OCI-LY3 (cell line): ENCODE results near the gene ARL1.

Source experiments
- EZH2phosphoT487 ChIP-seq: fragments of 200-600 bp; shearing (Covaris generic); IDR thresholded peaks from 2 replicates; pipeline ENCODE4 v1.6.1; 2018; ENCODE audit warnings: antibody characterized with exemption, mixed run types, low read depth
- TF ChIP-seq, protein P1 (sequence below): fragments of 200-600, 300-600 bp; sonication (generic); IDR thresholded peaks from 2 replicates; pipeline ENCODE4 v1.5.1; 2014; ENCODE audit warnings: antibody characterized with exemption, low read length, low read depth

DNA sequence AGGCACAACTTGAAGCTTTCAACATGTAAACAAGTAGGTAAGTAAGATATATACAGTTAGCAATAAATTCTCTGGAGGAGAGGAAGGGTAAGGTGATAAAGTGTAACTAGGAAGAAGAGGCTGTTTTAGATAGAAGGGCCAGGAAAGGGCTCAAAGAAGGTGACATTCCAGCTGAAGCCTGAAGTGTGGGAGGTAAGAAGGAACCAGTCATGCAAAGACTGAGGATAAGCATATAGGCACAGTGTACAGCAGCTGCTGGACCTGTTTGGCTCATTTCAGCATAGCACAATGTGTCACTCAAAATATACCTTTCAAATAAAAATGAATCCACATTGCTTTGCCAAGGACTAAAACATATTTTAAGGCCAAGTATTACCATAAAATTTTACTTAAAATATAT lies 28.6 kb upstream of the ARL1 start:
- TF ChIP-seq, protein P1, sequence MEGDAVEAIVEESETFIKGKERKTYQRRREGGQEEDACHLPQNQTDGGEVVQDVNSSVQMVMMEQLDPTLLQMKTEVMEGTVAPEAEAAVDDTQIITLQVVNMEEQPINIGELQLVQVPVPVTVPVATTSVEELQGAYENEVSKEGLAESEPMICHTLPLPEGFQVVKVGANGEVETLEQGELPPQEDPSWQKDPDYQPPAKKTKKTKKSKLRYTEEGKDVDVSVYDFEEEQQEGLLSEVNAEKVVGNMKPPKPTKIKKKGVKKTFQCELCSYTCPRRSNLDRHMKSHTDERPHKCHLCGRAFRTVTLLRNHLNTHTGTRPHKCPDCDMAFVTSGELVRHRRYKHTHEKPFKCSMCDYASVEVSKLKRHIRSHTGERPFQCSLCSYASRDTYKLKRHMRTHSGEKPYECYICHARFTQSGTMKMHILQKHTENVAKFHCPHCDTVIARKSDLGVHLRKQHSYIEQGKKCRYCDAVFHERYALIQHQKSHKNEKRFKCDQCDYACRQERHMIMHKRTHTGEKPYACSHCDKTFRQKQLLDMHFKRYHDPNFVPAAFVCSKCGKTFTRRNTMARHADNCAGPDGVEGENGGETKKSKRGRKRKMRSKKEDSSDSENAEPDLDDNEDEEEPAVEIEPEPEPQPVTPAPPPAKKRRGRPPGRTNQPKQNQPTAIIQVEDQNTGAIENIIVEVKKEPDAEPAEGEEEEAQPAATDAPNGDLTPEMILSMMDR, result no peak
- no peak for TF ChIP-seq EZH2phosphoT487
